Esophagus muscularis mucosa (tissue), 3 donors: ENCODE results near the gene TSSK1B.

Experiments
- POLR2AphosphoS5 ChIP-seq, 2 donors: sonication (generic); formaldehyde crosslinking; IDR thresholded peaks; one replicate each; pipeline ENCODE4 v1.6.1; 2017; ENCODE audit warnings: antibody characterized with exemption in 2 of 2
- TF ChIP-seq, protein P1 (sequence below), 3 experiments: fragments of 200-600 bp in 2 of 3; fragments of 450-650 bp in 1 of 3; sonication (generic) in 2 of 3; IDR thresholded peaks; one replicate each; pipeline ENCODE4 v1.5.1; 2017 to 2019; ENCODE audit warnings: antibody characterized with exemption in 3 of 3, mild to moderate bottlenecking in 2 of 3, moderate library complexity in 1 of 3

- TF ChIP-seq, protein P1, sequence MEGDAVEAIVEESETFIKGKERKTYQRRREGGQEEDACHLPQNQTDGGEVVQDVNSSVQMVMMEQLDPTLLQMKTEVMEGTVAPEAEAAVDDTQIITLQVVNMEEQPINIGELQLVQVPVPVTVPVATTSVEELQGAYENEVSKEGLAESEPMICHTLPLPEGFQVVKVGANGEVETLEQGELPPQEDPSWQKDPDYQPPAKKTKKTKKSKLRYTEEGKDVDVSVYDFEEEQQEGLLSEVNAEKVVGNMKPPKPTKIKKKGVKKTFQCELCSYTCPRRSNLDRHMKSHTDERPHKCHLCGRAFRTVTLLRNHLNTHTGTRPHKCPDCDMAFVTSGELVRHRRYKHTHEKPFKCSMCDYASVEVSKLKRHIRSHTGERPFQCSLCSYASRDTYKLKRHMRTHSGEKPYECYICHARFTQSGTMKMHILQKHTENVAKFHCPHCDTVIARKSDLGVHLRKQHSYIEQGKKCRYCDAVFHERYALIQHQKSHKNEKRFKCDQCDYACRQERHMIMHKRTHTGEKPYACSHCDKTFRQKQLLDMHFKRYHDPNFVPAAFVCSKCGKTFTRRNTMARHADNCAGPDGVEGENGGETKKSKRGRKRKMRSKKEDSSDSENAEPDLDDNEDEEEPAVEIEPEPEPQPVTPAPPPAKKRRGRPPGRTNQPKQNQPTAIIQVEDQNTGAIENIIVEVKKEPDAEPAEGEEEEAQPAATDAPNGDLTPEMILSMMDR (IDR thresholded peaks at IDR 0.05), result no peak
- no peak for TF ChIP-seq POLR2AphosphoS5 (IDR thresholded peaks at IDR 0.05)
Measured at GRCh38 chr5:113433071-113433470, 1.7 kb downstream of the TSSK1B start.
